ENCODE results near the gene MAGOH. TPM values are rescaled to one million over a fixed set of nuclear protein-coding genes. Genes with fewer than 3 reads are reported as not detected.

The MAGOH gene
- 42.6 and 53.3 TPM in 2 replicates for polyA plus RNA-seq
- 24.3 and 35.8 TPM in 2 replicates for polyA minus RNA-seq

- peaks cover 19% of the 10 kb centered on the region for H3K79me2 ChIP-seq (replicated peaks; ENCODE audit: insufficient read depth, low read length)
- H2AFZ ChIP-seq (ENCODE audit: low read depth, low read length): peak within 1 kb of the TSS; percentile 97
- no peak for TF ChIP-seq EZH2 (IDR thresholded peaks at IDR 0.05; ENCODE audit: borderline replicate concordance, insufficient read depth, low read length, poor library complexity, severe bottlenecking)
- no peak for TF ChIP-seq TAF1 (IDR thresholded peaks at IDR 0.05; ENCODE audit: low read depth)
- no peak for TF ChIP-seq CTCF (IDR thresholded peaks at IDR 0.05; ENCODE audit: poor library complexity, severe bottlenecking)
- TF ChIP-seq SMC3 (conservative IDR thresholded peaks at IDR 0.05; ENCODE audit: poor library complexity): peak; percentile 18
- peak; percentile 54 for TF ChIP-seq REST (IDR thresholded peaks at IDR 0.05; ENCODE audit: borderline replicate concordance)
- peak; percentile 28 for TF ChIP-seq RAD21 (conservative IDR thresholded peaks at IDR 0.05)
- peak; percentile 78 for TF ChIP-seq EP300 (conservative IDR thresholded peaks at IDR 0.05; ENCODE audit: poor library complexity, severe bottlenecking)
- TF ChIP-seq POLR2AphosphoS5 (IDR thresholded peaks at IDR 0.05): peak; percentile 96
- peak; percentile 92 for TF ChIP-seq MXI1 (conservative IDR thresholded peaks at IDR 0.05; ENCODE audit: poor library complexity, severe bottlenecking)
- peak within 1 kb of the TSS; percentile 64 for H3K27ac ChIP-seq (ENCODE audit: low read length)
- peak within 1 kb of the TSS; percentile 74 for H3K4me3 ChIP-seq (ENCODE audit: low read length)
- H3K9me2 ChIP-seq (ENCODE audit: insufficient read depth, low read length): no peaks in the 10 kb centered on the region
- H3K27me3 ChIP-seq (ENCODE audit: insufficient read depth, low read depth, low read length): no peaks in the 10 kb centered on the region
- no peaks in the 10 kb centered on the region for H3K36me3 ChIP-seq (ENCODE audit: insufficient read depth, low read length)
- peak within 1 kb of the TSS; percentile 74 for H3K9ac ChIP-seq (ENCODE audit: low read length)
- no peaks in the 10 kb centered on the region for H3K9me3 ChIP-seq (ENCODE audit: low read length)
- no peaks in the 10 kb centered on the region for H4K20me1 ChIP-seq (ENCODE audit: insufficient read depth)
- no peaks in the 10 kb centered on the region for H3F3A ChIP-seq (ENCODE audit: insufficient read depth, low read length, poor library complexity, severe bottlenecking)
- peak within 1 kb of the TSS; percentile 95 for H3K4me2 ChIP-seq (ENCODE audit: low read length)
Measured at GRCh38 chr1:53238197-53239155, at the start of gene MAGOH. Gene MAGOH (minus strand): TSS chr1:53238518. CDS start chr1:53238448, 70 bp downstream.

- peaks cover 11% of the 10 kb centered on the region for H3K36me3 ChIP-seq (ENCODE audit: insufficient read depth, low read length)
- H3K4me2 ChIP-seq (ENCODE audit: low read length): no peak overlapping the region
- H2AFZ ChIP-seq (ENCODE audit: low read depth, low read length): no peak overlapping the region
- H3K27ac ChIP-seq (ENCODE audit: low read length): peak overlapping the region; percentile 92
- H4K20me1 ChIP-seq (ENCODE audit: insufficient read depth): no peaks in the 10 kb centered on the region
- peak overlapping the region; percentile 70 for H3K9ac ChIP-seq (ENCODE audit: low read length)
- H3K4me3 ChIP-seq (ENCODE audit: low read length): peak overlapping the region; percentile 15
- no peaks in the 10 kb centered on the region for H3K27me3 ChIP-seq (ENCODE audit: insufficient read depth, low read depth, low read length)
- H3F3A ChIP-seq (ENCODE audit: insufficient read depth, low read length, poor library complexity, severe bottlenecking): no peaks in the 10 kb centered on the region
- H3K9me3 ChIP-seq (ENCODE audit: low read length): no peaks in the 10 kb centered on the region
- no peaks in the 10 kb centered on the region for H3K9me2 ChIP-seq (ENCODE audit: insufficient read depth, low read length)
- peaks cover 14% of the 10 kb centered on the region for H3K79me2 ChIP-seq (replicated peaks; ENCODE audit: insufficient read depth, low read length)
- TF ChIP-seq SMC3 (conservative IDR thresholded peaks at IDR 0.05; ENCODE audit: poor library complexity): no peak
- no peak for TF ChIP-seq MXI1 (conservative IDR thresholded peaks at IDR 0.05; ENCODE audit: poor library complexity, severe bottlenecking)
- no peak for TF ChIP-seq EP300 (conservative IDR thresholded peaks at IDR 0.05; ENCODE audit: poor library complexity, severe bottlenecking)
- TF ChIP-seq EZH2 (IDR thresholded peaks at IDR 0.05; ENCODE audit: borderline replicate concordance, insufficient read depth, low read length, poor library complexity, severe bottlenecking): no peak
- no peak for TF ChIP-seq RAD21 (conservative IDR thresholded peaks at IDR 0.05)
- TF ChIP-seq REST (IDR thresholded peaks at IDR 0.05; ENCODE audit: borderline replicate concordance): no peak
Measured at GRCh38 chr1:53286955-53287354, 48.6 kb upstream of the MAGOH start.
